Stimulated activated CD4-positive, alpha-beta T cell treated with anti-CD3 and anti-CD28 coated beads, Interleukin-15, amount 100 ng/mL, for 1 hour (primary cell): Measurements from ENCODE around the gene WEE2.
"Not testable (repeated sequence)": the region's sequence is repeated elsewhere in the genome, so short reads cannot be mapped to it uniquely, and the experiment has no call there.

Experiments
- DNase-seq, 2 donors: peaks; one replicate each; pipeline ENCODE4 v3.0.0-alpha.2; 2020; ENCODE audit warnings: low read depth in 1 of 2, low spot score in 1 of 2

WEE2 gene

DNA sequence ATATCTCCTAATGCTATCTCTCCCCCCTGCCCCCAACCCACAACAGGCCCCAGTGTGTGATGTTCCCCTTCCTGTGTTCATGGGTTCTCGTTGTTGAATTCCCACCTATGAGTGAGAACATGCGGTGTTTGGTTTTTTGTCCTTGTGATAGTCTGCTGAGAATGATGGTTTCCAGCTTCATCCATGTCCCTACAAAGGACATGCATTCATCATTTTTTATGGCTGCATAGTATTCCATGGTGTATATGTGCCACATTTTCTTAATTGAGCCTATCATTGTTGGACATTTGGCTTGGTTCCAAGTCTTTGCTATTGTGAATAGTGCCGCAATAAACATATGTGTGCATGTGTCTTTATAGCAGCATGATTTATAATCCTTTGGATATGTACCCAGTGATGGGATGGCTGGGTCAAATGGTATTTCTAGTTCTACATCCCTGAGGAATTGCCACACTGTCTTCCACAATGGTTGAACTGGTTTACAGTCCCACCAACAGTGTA, 62.0 kb downstream of the WEE2 start:
- DNase-seq, result not testable (repeated sequence)

DNA sequence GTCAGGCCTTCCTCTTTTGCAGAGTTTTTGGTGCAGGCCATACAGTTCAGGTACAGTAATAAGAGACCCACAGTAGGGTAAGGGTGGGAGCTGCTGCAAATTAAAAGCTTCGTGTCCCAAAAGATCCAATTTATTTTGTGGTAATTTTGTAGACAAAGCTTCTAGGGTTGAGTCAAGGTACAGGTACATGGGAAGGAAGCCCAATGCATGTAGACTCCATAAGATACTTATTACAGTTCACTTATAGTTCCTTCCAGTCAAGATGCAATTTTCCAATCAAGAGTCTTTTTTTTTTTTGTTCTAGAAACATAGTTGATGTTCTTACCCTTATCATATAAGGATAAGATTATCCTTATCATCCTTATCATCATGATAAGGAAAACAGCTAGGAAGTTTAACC, 68.2 kb downstream of the WEE2 start, which contains the start of gene TAS2R4:
Gene TAS2R4 (plus strand): TSS at position 301 of the 400 bp plus-strand sequence. CDS start 1,815 bp downstream, outside the sequence.
- no peak for DNase-seq
